GM11168 (cell line): ENCODE measurements around the gene ALOX5AP.

Experiments
- in situ Hi-C: fragments of 300-500 bp; cut with MboI; formaldehyde crosslinking; loops from one replicate; pipeline ENCODE4 v1.12.0; 2022; ENCODE audit warnings: low sequenced_read_pairs; ENCODE audit not compliant: unreplicated experiment

The ALOX5AP gene

DNA sequence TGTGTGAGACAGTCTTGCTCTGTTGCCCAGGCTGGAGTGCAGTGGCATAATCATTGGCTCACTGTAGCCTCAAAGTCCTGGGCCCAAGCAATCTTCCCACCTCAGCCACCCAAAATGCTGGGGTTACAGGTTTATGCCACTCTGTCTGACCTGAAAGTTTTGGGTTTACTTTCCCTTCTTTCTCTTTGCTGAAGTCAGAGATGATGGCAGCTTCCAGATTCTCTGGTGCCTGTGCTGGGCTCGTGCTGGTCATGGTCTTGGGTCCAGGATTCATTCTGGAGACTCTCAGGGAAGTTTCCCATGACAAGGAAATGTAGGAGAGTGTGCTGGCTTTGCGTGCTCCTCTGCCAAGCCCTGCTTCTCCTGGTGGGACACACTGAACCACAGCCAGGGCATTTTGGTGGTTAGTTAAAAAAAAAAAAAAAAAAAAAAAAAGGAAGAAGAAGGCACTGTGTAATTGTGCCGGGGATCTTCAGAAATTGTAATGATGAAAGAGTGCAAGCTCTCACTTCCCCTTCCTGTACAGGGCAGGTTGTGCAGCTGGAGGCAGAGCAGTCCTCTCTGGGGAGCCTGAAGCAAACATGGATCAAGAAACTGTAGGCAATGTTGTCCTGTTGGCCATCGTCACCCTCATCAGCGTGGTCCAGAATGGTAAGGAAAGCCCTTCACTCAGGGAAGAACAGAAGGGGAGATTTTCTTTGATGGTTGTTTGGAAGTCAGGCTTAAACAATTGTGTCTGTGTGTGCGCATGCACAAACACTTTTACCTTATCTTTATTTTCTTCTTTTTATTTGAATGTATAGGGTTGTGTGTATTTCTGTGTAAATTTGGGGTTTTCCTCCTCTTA is at the start of gene ALOX5AP:
Gene ALOX5AP (plus strand): TSS at position 519 of the 847 bp plus-strand sequence. CDS start 63 bp downstream, at position 582.
- in situ Hi-C loops, result no loop called here

GRCh38 chr13:30685987-30686386 is 49.4 kb upstream of the ALOX5AP start:
- in situ Hi-C loops, result no loop called here

DNA sequence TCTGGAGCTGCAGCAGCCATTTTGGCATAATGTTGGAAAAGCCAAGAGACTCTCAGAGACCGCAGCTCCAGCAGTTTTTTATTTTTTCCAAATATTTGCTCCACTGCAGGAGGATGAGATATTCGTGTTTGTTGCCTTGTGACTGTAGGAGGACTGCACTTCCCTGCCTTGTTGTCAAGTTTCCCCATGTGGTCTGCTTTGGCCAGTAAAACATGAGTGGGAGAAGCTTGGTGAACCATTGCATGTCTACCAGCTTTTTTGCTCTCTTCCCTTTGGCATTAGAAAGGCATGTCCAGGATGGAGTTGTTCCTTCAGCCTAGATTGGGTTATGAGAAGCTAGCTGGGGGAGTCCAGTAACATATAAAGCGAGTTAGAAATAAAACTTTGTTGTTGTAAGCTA is 47.7 kb upstream of the ALOX5AP start:
- in situ Hi-C loops, result no loop called here

- in situ Hi-C loops, result no loop called here
These were observed 45.6 kb upstream of the ALOX5AP start for GRCh38 chr13:30689752-30690151.

DNA sequence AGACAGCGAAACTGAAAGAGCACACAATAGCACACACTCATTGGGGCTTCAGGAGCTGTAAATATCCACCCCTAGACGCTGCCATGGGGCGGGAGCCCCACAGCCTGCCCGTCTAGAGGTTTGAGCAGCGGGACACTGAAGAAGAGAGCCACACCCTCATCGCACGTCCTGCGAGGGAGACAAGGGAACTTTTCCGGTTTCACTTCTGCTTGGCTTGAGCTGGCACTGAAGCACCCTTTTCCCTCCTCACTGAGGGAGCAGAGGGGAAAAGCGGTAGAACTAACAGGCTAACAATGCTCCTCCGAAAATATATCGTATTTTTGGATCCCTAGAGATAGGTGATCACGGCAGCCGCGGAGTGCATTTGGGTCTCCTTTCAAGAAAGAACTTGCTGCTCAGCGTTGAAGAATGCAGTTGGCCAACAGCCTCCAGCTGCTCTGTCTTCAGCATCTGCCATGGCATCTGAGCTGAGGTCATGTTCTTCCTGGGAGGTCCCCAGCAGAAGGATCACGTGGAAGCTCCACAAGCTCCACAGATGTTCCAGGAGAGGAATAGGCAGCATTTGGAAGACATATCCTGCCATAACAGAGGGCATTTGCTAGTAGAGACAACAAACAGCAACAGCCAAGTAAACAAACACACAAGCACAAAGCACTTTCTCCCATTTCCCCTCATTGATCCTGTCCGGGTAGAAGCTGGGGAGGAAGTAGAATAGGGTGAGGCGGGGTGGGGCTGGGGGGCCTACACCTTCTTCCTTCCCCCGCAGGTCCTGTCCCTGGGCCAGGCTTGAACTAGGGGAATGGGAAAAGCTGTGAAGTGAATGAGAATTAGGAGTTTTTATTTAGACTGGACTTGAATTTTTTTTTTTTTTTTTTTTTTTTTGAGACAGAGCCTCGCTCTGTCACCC is 44.8 kb upstream of the ALOX5AP start:
- in situ Hi-C loops, result no loop called here

DNA sequence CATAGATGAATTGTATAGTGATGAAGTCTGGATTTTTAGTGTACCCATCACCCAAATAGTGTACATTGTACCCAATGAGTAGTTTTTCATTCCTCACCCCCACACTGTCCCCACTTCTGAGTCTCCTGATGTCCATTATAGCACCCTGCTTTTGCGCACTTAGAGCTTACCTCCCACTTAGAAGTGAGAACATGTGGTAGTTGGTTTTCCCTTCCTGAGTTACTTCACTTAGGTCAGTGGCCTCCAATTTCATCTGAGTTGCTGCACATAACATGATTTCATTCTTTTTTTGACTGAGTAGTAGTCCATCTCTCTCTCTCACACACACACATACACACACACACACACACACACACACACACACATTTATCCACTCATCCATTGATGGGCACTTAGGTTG is 43.2 kb upstream of the ALOX5AP start:
- in situ Hi-C loops, result no loop called here

- in situ Hi-C loops, result no loop called here
These were observed 38.8 kb upstream of the ALOX5AP start for GRCh38 chr13:30696278-30697176.

GRCh38 chr13:30697177-30697953 is 38.0 kb upstream of the ALOX5AP start:
- in situ Hi-C loops, result no loop called here

- in situ Hi-C loops, result no loop called here
These were observed 37.3 kb upstream of the ALOX5AP start for GRCh38 chr13:30697996-30698401.

DNA sequence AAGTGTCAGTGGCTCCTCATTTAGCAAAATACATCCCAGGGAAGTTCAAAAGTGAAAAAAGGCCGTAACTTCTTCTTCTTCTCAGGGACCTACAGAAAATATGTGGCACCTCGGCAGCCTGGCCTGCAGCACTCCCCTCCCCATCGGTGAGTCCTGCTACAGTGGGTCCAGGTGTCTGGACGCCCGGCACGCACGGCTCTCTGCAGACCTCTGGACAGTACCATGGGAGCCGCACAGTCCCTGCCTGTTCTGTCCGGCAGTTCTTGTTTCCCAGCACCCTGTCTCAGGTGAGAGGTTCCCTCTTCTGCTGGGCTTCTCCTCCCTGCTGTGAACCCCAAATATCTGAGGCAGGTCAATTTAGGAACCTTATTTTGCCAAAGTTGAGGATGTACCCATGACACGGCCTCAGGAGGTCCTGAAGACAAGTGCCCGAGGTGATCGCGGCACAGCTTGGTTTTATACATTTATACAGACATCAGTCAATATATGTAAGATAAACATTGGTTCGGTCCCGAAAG is 36.8 kb upstream of the ALOX5AP start:
- in situ Hi-C loops, result no loop called here

GRCh38 chr13:30700364-30700763 is 35.0 kb upstream of the ALOX5AP start:
- in situ Hi-C loops, result no loop called here

- in situ Hi-C loops, result no loop called here
These were observed 33.3 kb upstream of the ALOX5AP start for GRCh38 chr13:30702006-30702405.

- in situ Hi-C loops, result no loop called here
These were observed 30.7 kb upstream of the ALOX5AP start for GRCh38 chr13:30704596-30704995.

GRCh38 chr13:30705680-30706079 is 29.7 kb upstream of the ALOX5AP start:
- in situ Hi-C loops, result no loop called here

- in situ Hi-C loops, result no loop called here
These were observed 26.8 kb upstream of the ALOX5AP start for GRCh38 chr13:30708541-30708940.

GRCh38 chr13:30710442-30710841 is 24.9 kb upstream of the ALOX5AP start:
- in situ Hi-C loops, result no loop called here

GRCh38 chr13:30711375-30711774 is 24.0 kb upstream of the ALOX5AP start:
- in situ Hi-C loops, result no loop called here

DNA sequence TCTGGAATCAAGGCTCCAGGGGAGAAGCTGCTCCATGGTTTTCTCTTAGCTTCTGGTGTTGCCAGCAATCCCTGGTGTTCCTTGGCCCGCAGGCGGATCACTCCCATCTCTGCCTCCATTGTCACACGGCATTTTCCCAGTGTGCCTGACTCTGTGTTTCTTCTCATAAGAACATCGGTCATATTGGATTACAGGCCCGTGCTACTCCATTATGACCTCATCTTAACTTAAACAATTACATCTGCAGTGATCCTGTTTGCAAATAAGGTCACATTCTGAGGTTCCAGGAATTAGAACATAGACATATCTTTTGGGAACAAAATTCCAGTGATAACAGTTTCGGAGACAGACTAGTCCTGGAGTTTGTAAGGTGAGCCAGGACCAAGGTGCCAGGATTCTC is 23.5 kb upstream of the ALOX5AP start:
- in situ Hi-C loops, result no loop called here
